OCI-LY3 (cell line): ENCODE data around the gene MT1M.
"Not testable (repeated sequence)": the region's sequence is repeated elsewhere in the genome, so short reads cannot be mapped to it uniquely, and the experiment has no call there.

Experiments used
- EZH2phosphoT487 ChIP-seq: fragments of 200-600 bp; shearing (Covaris generic); IDR thresholded peaks from 2 replicates; pipeline ENCODE4 v1.6.1; 2018; ENCODE audit warnings: antibody characterized with exemption, mixed run types, low read depth
- TF ChIP-seq, protein P1 (sequence below): fragments of 200-600, 300-600 bp; sonication (generic); IDR thresholded peaks from 2 replicates; pipeline ENCODE4 v1.5.1; 2014; ENCODE audit warnings: antibody characterized with exemption, low read length, low read depth

DNA sequence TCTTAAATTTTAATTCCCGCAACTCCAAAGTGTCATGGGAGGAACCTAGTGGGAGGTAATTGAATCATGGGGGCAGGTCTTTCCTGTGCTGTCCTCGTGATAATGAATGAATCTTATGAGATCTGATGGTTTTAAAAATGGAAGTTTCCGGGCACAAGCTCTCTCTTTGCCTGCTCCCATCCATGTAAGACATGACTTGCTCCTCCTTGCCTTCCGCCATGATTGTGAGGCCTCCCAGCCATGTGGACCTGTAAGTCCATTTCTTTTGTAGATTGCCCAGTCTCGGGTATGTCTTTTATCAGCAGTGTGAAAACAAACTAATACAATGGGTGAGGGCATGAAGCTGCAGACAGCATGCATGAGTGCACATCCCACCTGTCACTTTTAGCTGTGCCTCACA, 9.3 kb upstream of the MT1M start:
- TF ChIP-seq, protein P1, sequence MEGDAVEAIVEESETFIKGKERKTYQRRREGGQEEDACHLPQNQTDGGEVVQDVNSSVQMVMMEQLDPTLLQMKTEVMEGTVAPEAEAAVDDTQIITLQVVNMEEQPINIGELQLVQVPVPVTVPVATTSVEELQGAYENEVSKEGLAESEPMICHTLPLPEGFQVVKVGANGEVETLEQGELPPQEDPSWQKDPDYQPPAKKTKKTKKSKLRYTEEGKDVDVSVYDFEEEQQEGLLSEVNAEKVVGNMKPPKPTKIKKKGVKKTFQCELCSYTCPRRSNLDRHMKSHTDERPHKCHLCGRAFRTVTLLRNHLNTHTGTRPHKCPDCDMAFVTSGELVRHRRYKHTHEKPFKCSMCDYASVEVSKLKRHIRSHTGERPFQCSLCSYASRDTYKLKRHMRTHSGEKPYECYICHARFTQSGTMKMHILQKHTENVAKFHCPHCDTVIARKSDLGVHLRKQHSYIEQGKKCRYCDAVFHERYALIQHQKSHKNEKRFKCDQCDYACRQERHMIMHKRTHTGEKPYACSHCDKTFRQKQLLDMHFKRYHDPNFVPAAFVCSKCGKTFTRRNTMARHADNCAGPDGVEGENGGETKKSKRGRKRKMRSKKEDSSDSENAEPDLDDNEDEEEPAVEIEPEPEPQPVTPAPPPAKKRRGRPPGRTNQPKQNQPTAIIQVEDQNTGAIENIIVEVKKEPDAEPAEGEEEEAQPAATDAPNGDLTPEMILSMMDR = not testable (repeated sequence)
- TF ChIP-seq EZH2phosphoT487 = not testable (repeated sequence)
